Vagina (tissue), 2 donors: ENCODE results near the gene EFCAB7.

Experiments
- CTCF ChIP-seq, 3 experiments: fragments of 450-650 bp in 2 of 3; fragments of 200-600 bp in 1 of 3; sonication (generic) in 1 of 3; IDR thresholded peaks; one replicate each; pipeline ENCODE4 v1.5.1; 2017 to 2019; ENCODE audit warnings: antibody characterized with exemption in 3 of 3, mild to moderate bottlenecking in 2 of 3, moderate library complexity in 2 of 3
- POLR2A ChIP-seq, 2 donors: fragments of 450-650 bp; IDR thresholded peaks; one replicate each; pipeline ENCODE4 v1.6.1; 2017; ENCODE audit warnings: antibody characterized with exemption in 2 of 2, mild to moderate bottlenecking in 2 of 2, moderate library complexity in 2 of 2
- POLR2AphosphoS5 ChIP-seq, 2 donors: sonication (generic); formaldehyde crosslinking; IDR thresholded peaks; one replicate each; pipeline ENCODE4 v1.9.0; 2017; ENCODE audit warnings: antibody characterized with exemption in 2 of 2, mild to moderate bottlenecking in 2 of 2, low read depth in 1 of 2; ENCODE audit not compliant: insufficient read depth in 1 of 2

GRCh38 chr1:63534406-63534805 lies 11.1 kb downstream of the EFCAB7 start:
- no peak for TF ChIP-seq POLR2AphosphoS5 (IDR thresholded peaks at IDR 0.05; ENCODE audit: insufficient read depth in 1 of 2, low read depth in 1 of 2)
- TF ChIP-seq POLR2A (IDR thresholded peaks at IDR 0.05), result no peak
- TF ChIP-seq CTCF (IDR thresholded peaks at IDR 0.05), result no peak
